A673 (cell line): ENCODE data around the gene LMOD2. TPM values are rescaled to one million over a fixed set of nuclear protein-coding genes. Genes with fewer than 3 reads are reported as not detected.

Experiments used
- BruUV-seq: library from RNA; stranded (reverse); fragments of 400-500 nt; replicated peaks from 2 replicates; lab custom pipeline; 2021; lab: Mats Ljungman, UMichigan
- CTCF ChIA-PET: fragments of 300-600 bp; sonication (Branson Sonifier 250); formaldehyde crosslinking; loops from one replicate; lab custom pipeline; 2022; ENCODE audit warnings: antibody characterized with exemption; lab: Charles Lee
- POLR2A ChIA-PET: fragments of 300-600 bp; sonication (Branson Sonifier 250); formaldehyde crosslinking; loops from one replicate; lab custom pipeline; 2022; ENCODE audit warnings: antibody characterized with exemption; ENCODE audit not compliant: low non-redundant PET; lab: Charles Lee
- DNase-seq: peaks from one replicate; pipeline ENCODE4 v3.0.0-alpha.2; 2015; ENCODE audit warnings: low spot score
- H3K27ac ChIP-seq: fragments of 200-600 bp; sonication (generic); 2 replicates; pipeline ENCODE4 v1.5.1; 2016; ENCODE audit warnings: mixed run types, low read depth, mild to moderate bottlenecking, mixed read lengths, antibody characterized with exemption, low read length; ENCODE audit not compliant: poor library complexity, severe bottlenecking
- H3K27me3 ChIP-seq: fragments of 200-600 bp; sonication (generic); replicated peaks from 2 replicates; pipeline ENCODE4 v1.6.1; 2017; ENCODE audit warnings: mixed run types, low read depth, mild to moderate bottlenecking, mixed read lengths, antibody characterized with exemption, low read length; ENCODE audit not compliant: insufficient read depth, poor library complexity
- H3K36me3 ChIP-seq: fragments of 200-600 bp; sonication (generic); 2 replicates; pipeline ENCODE4 v1.6.1; 2016; ENCODE audit warnings: mixed run types, mild to moderate bottlenecking, mixed read lengths, antibody characterized with exemption, low read length; ENCODE audit not compliant: insufficient read depth, poor library complexity, severe bottlenecking
- H3K4me1 ChIP-seq: fragments of 200-600 bp; sonication (generic); 2 replicates; pipeline ENCODE4 v1.6.1; 2017; ENCODE audit warnings: mixed run types, mild to moderate bottlenecking, mixed read lengths, antibody characterized with exemption, low read length; ENCODE audit not compliant: insufficient read depth, poor library complexity, severe bottlenecking
- H3K4me3 ChIP-seq: fragments of 200-600 bp; sonication (generic); 2 replicates; pipeline ENCODE4 v1.5.1; 2016; ENCODE audit warnings: low read depth, mixed run types, mild to moderate bottlenecking, mixed read lengths, low read length; ENCODE audit not compliant: poor library complexity, severe bottlenecking
- H3K9me3 ChIP-seq: fragments of 200-600 bp; sonication (generic); 2 replicates; pipeline ENCODE4 v1.6.1; 2016; ENCODE audit warnings: mixed run types, low read depth, mild to moderate bottlenecking, mixed read lengths, antibody characterized with exemption, low read length; ENCODE audit not compliant: poor library complexity, severe bottlenecking
- EZH2 ChIP-seq: fragments of 200-600 bp; sonication (generic); IDR thresholded peaks from 2 replicates; pipeline ENCODE4 v1.6.1; 2017; ENCODE audit warnings: borderline replicate concordance, low read depth, mild to moderate bottlenecking, mixed read lengths, antibody characterized with exemption, low read length; ENCODE audit not compliant: poor library complexity, severe bottlenecking
- intact Hi-C: fragments of 100-400 bp; cut with micrococcal nuclease; formaldehyde crosslinking; loops from one replicate; pipeline ENCODE4 v1.10.0; 2022; ENCODE audit not compliant: unreplicated experiment
- total RNA-seq: library from RNA; stranded (reverse); gene quantifications from 2 replicates; pipeline ENCODE4 v1.2.3, GENCODE V29; 2021
- TF ChIP-seq, protein P1 (sequence below): fragments of 300-800, 200-600 bp; sonication (generic); conservative IDR thresholded peaks from 2 replicates; pipeline ENCODE4 v1.5.1; 2017; ENCODE audit warnings: low read depth, mild to moderate bottlenecking, antibody characterized with exemption, low read length, moderate library complexity, mixed read lengths

The LMOD2 gene
- total RNA-seq, 1 experiment from 2014 or later, result not detected

DNA sequence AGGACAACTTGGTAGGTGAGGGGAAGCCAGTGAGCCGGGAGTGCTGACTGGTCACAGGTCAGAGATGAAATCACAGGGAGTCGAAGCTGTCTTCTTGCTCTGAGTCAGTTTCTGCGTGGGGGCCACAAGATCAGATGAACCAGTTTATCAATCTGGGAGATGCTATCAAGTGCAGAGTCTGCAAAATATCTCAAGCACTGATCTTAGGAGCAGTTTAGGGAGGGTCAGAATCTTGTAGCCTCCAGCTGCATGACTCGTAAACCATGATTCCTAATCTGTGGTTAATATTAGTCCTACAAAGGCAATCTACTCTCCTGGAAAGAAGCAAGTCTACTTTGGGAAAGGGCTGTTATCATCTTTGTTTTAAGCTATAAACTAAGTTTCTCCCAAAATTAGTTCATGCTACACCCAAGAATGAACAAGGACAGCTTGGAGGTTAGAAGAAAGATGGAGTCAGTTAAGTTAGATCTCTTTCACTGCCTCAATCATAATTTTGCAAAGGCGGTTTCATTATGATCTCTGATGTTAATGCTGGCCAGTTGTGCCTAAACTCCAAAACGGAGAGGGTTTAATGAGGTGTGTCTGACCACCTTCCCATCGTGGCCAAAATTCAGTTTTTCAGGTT is 8.4 kb upstream of the LMOD2 start:
- Histone ChIP-seq H3K4me3 (no peak overlapping the region), H3K36me3 (no peaks in the 10 kb centered on the region), H3K9me3 (no peaks in the 10 kb centered on the region), H3K27me3 (no peaks in the 10 kb centered on the region), H3K27ac (no peak overlapping the region), H3K4me1 (peaks cover 22% of the 10 kb centered on the region)
- no TSS peak for BruUV-seq
- POLR2A ChIA-PET, result no interaction called here
- DNase-seq, result no peak
- intact Hi-C loops, result no loop called here
- TF ChIP-seq, protein P1, sequence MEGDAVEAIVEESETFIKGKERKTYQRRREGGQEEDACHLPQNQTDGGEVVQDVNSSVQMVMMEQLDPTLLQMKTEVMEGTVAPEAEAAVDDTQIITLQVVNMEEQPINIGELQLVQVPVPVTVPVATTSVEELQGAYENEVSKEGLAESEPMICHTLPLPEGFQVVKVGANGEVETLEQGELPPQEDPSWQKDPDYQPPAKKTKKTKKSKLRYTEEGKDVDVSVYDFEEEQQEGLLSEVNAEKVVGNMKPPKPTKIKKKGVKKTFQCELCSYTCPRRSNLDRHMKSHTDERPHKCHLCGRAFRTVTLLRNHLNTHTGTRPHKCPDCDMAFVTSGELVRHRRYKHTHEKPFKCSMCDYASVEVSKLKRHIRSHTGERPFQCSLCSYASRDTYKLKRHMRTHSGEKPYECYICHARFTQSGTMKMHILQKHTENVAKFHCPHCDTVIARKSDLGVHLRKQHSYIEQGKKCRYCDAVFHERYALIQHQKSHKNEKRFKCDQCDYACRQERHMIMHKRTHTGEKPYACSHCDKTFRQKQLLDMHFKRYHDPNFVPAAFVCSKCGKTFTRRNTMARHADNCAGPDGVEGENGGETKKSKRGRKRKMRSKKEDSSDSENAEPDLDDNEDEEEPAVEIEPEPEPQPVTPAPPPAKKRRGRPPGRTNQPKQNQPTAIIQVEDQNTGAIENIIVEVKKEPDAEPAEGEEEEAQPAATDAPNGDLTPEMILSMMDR, result no peak
- no peak for TF ChIP-seq EZH2
- CTCF ChIA-PET, result no interaction called here

DNA sequence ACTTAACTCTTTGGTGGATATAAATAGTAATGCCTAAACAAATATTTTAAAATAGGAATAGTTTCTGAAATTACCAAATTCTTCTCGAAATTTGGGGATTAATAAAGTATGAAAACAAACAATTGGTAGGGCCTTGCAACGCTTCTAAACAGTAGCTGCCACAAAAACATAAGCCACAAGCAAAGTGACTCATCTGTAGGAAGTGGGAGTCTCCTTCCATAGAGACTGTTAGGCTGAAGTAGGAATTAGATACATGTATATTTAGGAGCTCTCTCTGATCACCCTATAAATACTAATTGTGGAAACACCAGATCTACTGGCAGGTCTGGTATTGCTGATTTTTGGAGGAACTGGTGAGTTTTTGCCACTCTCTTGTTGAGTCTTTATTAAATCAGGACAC is 5.7 kb upstream of the LMOD2 start:
- no peak for DNase-seq
- Histone ChIP-seq H3K4me1 (peaks cover under 1% of the 10 kb centered on the region), H3K4me3 (no peak overlapping the region), H3K27me3 (no peaks in the 10 kb centered on the region), H3K36me3 (no peaks in the 10 kb centered on the region), H3K27ac (no peak overlapping the region), H3K9me3 (no peaks in the 10 kb centered on the region)
- POLR2A ChIA-PET, result no interaction called here
- TF ChIP-seq, protein P1, result no peak
- TF ChIP-seq EZH2, result no peak
- CTCF ChIA-PET, result no interaction called here
- BruUV-seq, result no TSS peak
- intact Hi-C loops, result no loop called here

DNA sequence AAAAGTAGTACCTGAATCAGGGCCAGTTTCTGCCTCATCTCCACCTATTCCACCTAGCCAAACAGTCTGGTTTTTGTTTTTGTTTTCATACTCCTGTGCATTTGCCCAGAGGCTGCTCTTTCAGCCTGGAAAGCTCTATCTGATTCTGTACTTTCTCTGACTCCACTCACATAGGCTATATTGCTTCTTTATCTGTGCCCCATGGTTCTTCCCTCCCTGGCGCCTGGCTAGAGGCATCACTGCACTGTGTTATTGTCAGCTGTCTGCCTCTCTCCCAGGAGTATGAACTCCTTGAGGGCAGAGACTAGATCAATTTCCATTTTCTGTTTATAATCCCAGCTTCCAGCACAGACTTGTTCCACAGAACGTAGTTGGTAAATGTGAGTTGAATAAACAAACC is 5.1 kb upstream of the LMOD2 start:
- CTCF ChIA-PET, result no interaction called here
- Histone ChIP-seq H3K36me3 (no peaks in the 10 kb centered on the region), H3K27ac (no peak overlapping the region), H3K4me1 (no peaks in the 10 kb centered on the region), H3K9me3 (no peaks in the 10 kb centered on the region), H3K27me3 (no peaks in the 10 kb centered on the region), H3K4me3 (no peak overlapping the region)
- no peak for DNase-seq
- TF ChIP-seq EZH2, result no peak
- TF ChIP-seq, protein P1, result no peak
- no TSS peak for BruUV-seq
- POLR2A ChIA-PET, result no interaction called here
- intact Hi-C loops, result no loop called here
